ENCODE results near the gene PRKG1. TPM values are rescaled to one million over a fixed set of nuclear protein-coding genes. Genes with fewer than 3 reads are reported as not detected.

Gene PRKG1
- total RNA-seq, 1 donor from 2014 or later = 26.4 TPM

DNA sequence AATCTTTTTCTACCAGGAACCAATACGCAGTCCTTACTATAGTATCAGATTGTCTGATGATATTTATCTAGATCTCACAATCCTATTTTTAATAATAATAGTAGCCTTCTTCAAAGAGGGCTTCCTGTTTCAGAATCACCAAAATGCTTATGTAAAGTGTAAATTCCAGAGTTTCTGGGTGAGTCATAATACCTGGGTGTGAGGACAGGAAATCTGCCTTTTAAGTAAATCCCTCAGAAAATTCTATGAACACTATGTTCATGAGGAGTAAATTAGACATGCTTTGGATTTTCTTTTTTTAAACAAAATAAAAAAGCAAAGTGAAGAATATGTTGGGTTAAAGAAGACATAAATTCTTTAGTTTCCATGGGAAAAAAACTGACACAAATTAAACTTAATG lies 1260.3 kb downstream of the PRKG1 start:
- no peak overlapping the region for H3K4me2 ChIP-seq
- peaks cover 26% of the 10 kb centered on the region for H3K4me1 ChIP-seq
- no peaks in the 10 kb centered on the region for H3K27me3 Mint-ChIP-seq (ENCODE audit: insufficient read depth, low read depth)
- TF ChIP-seq CTCF (IDR thresholded peaks at IDR 0.05) = no peak
- no peak for TF ChIP-seq EZH2 (IDR thresholded peaks at IDR 0.05)
- TF ChIP-seq EZH2phosphoT487 (IDR thresholded peaks at IDR 0.05) = no peak
- no peak overlapping the region for H3K27ac ChIP-seq
- H2AFZ ChIP-seq (replicated peaks) = no peak overlapping the region
- no peaks in the 10 kb centered on the region for H3K9me3 ChIP-seq (ENCODE audit: low read depth)
- H3K4me3 Mint-ChIP-seq = no peak overlapping the region
- no peak for DNase-seq (ENCODE audit: low spot score)
- no peaks in the 10 kb centered on the region for H3K9me3 Mint-ChIP-seq
- no peaks in the 10 kb centered on the region for H3K27me3 ChIP-seq
- peaks cover 18% of the 10 kb centered on the region for H3K4me1 Mint-ChIP-seq
- no peaks in the 10 kb centered on the region for H3K79me2 ChIP-seq (ENCODE audit: low read depth)
- no peak overlapping the region for H3K27ac Mint-ChIP-seq
- H3K9ac ChIP-seq = no peak overlapping the region
- H3F3A ChIP-seq (ENCODE audit: low read depth) = peaks cover 15% of the 10 kb centered on the region
- no peaks in the 10 kb centered on the region for H4K20me1 ChIP-seq (ENCODE audit: low read depth)
- no peak overlapping the region for H3K4me3 ChIP-seq
- H3K36me3 ChIP-seq = no peaks in the 10 kb centered on the region
- H3K36me3 Mint-ChIP-seq = no peaks in the 10 kb centered on the region

DNA sequence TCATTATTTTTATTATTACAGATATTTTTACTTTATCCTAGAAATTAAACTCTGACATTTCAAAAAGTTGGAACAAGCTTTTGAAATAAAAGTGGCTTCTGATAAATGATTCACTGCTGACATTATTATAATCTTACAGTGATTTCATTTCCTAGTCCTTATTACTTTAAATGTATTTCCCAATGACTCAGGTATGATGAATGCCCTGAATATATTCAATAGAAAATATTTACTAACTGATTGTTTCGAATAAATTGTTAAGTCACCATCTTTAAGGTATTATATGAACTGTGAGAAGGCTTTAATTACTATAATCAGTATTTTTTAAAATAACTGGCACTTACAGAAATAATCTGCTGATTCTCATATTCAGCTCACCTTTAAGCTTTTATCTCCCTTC lies 1261.4 kb downstream of the PRKG1 start:
- TF ChIP-seq CTCF (IDR thresholded peaks at IDR 0.05) (no peak), EZH2phosphoT487 (IDR thresholded peaks at IDR 0.05) (no peak), EZH2 (IDR thresholded peaks at IDR 0.05) (no peak)
- no peak overlapping the region for H3K27ac ChIP-seq
- no peaks in the 10 kb centered on the region for H3K9me3 ChIP-seq (ENCODE audit: low read depth)
- peaks cover 26% of the 10 kb centered on the region for H3K4me1 ChIP-seq
- H3K36me3 Mint-ChIP-seq = no peaks in the 10 kb centered on the region
- peaks cover 15% of the 10 kb centered on the region for H3F3A ChIP-seq (ENCODE audit: low read depth)
- H3K79me2 ChIP-seq (ENCODE audit: low read depth) = no peaks in the 10 kb centered on the region
- no peaks in the 10 kb centered on the region for H3K36me3 ChIP-seq
- no peak overlapping the region for H2AFZ ChIP-seq (replicated peaks)
- no peak for DNase-seq (ENCODE audit: low spot score)
- peaks cover 18% of the 10 kb centered on the region for H3K4me1 Mint-ChIP-seq
- no peak overlapping the region for H3K9ac ChIP-seq
- H3K9me3 Mint-ChIP-seq = no peaks in the 10 kb centered on the region
- H3K4me3 ChIP-seq = no peak overlapping the region
- H4K20me1 ChIP-seq (ENCODE audit: low read depth) = no peaks in the 10 kb centered on the region
- H3K4me2 ChIP-seq = no peak overlapping the region
- no peak overlapping the region for H3K27ac Mint-ChIP-seq
- H3K27me3 Mint-ChIP-seq (ENCODE audit: insufficient read depth, low read depth) = no peaks in the 10 kb centered on the region
- no peak overlapping the region for H3K4me3 Mint-ChIP-seq
- H3K27me3 ChIP-seq = no peaks in the 10 kb centered on the region

GRCh38 chr10:52337225-52337624 lies 1262.9 kb downstream of the PRKG1 start:
- Histone ChIP-seq H3K9me3 (ENCODE audit: low read depth) (no peaks in the 10 kb centered on the region), H3K4me3 (no peak overlapping the region), H4K20me1 (ENCODE audit: low read depth) (no peaks in the 10 kb centered on the region), H3F3A (ENCODE audit: low read depth) (peaks cover 3% of the 10 kb centered on the region), H3K79me2 (ENCODE audit: low read depth) (no peaks in the 10 kb centered on the region), H2AFZ (replicated peaks) (peak overlapping the region; percentile 3), H3K9ac (no peak overlapping the region), H3K27me3 (no peaks in the 10 kb centered on the region), H3K4me1 (peaks cover 12% of the 10 kb centered on the region), H3K27ac (no peak overlapping the region), H3K4me2 (no peak overlapping the region), H3K36me3 (no peaks in the 10 kb centered on the region)
- H3K36me3 Mint-ChIP-seq = no peaks in the 10 kb centered on the region
- H3K27me3 Mint-ChIP-seq (ENCODE audit: insufficient read depth, low read depth) = no peaks in the 10 kb centered on the region
- no peak for DNase-seq (ENCODE audit: low spot score)
- no peak for TF ChIP-seq EZH2 (IDR thresholded peaks at IDR 0.05)
- TF ChIP-seq EZH2phosphoT487 (IDR thresholded peaks at IDR 0.05) = no peak
- no peak for TF ChIP-seq CTCF (IDR thresholded peaks at IDR 0.05)
- peaks cover 10% of the 10 kb centered on the region for H3K4me1 Mint-ChIP-seq
- H3K9me3 Mint-ChIP-seq = no peaks in the 10 kb centered on the region
- no peak overlapping the region for H3K4me3 Mint-ChIP-seq
- no peak overlapping the region for H3K27ac Mint-ChIP-seq
